Endothelial cell of umbilical vein (primary cell): ENCODE measurements around the gene CCDC190. TPM values are rescaled to one million over a fixed set of nuclear protein-coding genes. Genes with fewer than 3 reads are reported as not detected.

Experiments used
- BruUV-seq: library from RNA; stranded (reverse); fragments of 400-500 nt; replicated peaks from 2 replicates; lab custom pipeline; 2021; lab: Mats Ljungman, UMichigan
- CTCF ChIA-PET: fragments of 300-600, 350-600 bp; sonication (Branson Sonifier 250); formaldehyde crosslinking; loops from one replicate; lab custom pipeline; 2021; ENCODE audit warnings: antibody characterized with exemption, inconsistent platforms; lab: Charles Lee
- POLR2A ChIA-PET: fragments of 300-600, 350-600 bp; sonication (Branson Sonifier 250); formaldehyde crosslinking; loops from one replicate; lab custom pipeline; 2021; ENCODE audit warnings: antibody characterized with exemption, inconsistent platforms; lab: Charles Lee
- DNase-seq: peaks from one replicate; pipeline ENCODE4 v3.0.0-alpha.2; 2011; ENCODE audit warnings: low read depth, low spot score
- FAIRE-seq: peaks from 2 replicates; lab custom pipeline; 2011; peaks lifted over from hg19 to GRCh38; lab: Jason Lieb, UNC
- H2AFZ ChIP-seq: 2 replicates; pipeline ENCODE4 v1.6.0; 2012; ENCODE audit warnings: low read depth, low read length, control low read depth, inconsistent platforms
- H3K27ac ChIP-seq: 2 replicates; pipeline ENCODE4 v1.5.1; 2011; ENCODE audit warnings: low read depth, mild to moderate bottlenecking, control low read depth, low read length, moderate library complexity; ENCODE audit not compliant: insufficient read depth
- H3K27me3 ChIP-seq, 2 experiments: 2 replicates each; pipeline versions ENCODE4 v1.6.0 to v1.6.1; 2011; ENCODE audit warnings: low read length in 2 of 2, mixed read lengths in 1 of 2; ENCODE audit not compliant: control insufficient read depth in 2 of 2, insufficient read depth in 2 of 2
- H3K36me3 ChIP-seq, 2 experiments: 2 replicates in 1 of 2; 3 replicates in 1 of 2; pipeline ENCODE4 v1.5.1; 2011; ENCODE audit warnings: low read length in 2 of 2, mild to moderate bottlenecking in 1 of 2, moderate library complexity in 1 of 2; ENCODE audit not compliant: control insufficient read depth in 2 of 2, insufficient read depth in 2 of 2; ENCODE audit errors: extremely low read depth in 1 of 2
- H3K4me1 ChIP-seq: 3 replicates; pipeline ENCODE4 v1.5.1; 2011; ENCODE audit warnings: mild to moderate bottlenecking, low read length; ENCODE audit not compliant: control insufficient read depth, insufficient read depth; ENCODE audit errors: extremely low read depth
- H3K4me2 ChIP-seq: 2 replicates; pipeline ENCODE4 v1.6.1; 2011; ENCODE audit warnings: low read length, control low read depth, mixed read lengths; ENCODE audit not compliant: insufficient read depth
- H3K4me3 ChIP-seq, 3 experiments: fragments of 200-600 bp in 1 of 3; sonication (generic), shearing (Covaris generic) in 1 of 3; replicated peaks in 1 of 3; 2 replicates each; pipeline ENCODE4 v1.5.1; 2011 to 2016; ENCODE audit warnings: control low read depth in 3 of 3, low read length in 3 of 3, mild to moderate bottlenecking in 2 of 3, inconsistent platforms in 1 of 3, low read depth in 1 of 3, moderate library complexity in 1 of 3; ENCODE audit not compliant: insufficient read depth in 1 of 3
- H3K79me2 ChIP-seq: 2 replicates; pipeline ENCODE4 v1.6.0; 2012; ENCODE audit warnings: low read length, inconsistent platforms; ENCODE audit not compliant: control insufficient read depth, insufficient read depth
- H3K9ac ChIP-seq: replicated peaks from 2 replicates; pipeline ENCODE3; 2011; ENCODE audit warnings: low read length, control low read depth; ENCODE audit not compliant: insufficient read depth; ENCODE audit errors: extremely low read depth
- H3K9me1 ChIP-seq: replicated peaks from 3 replicates; pipeline ENCODE4 v1.6.0; 2011; ENCODE audit warnings: mild to moderate bottlenecking, low read length; ENCODE audit not compliant: control insufficient read depth, insufficient read depth; ENCODE audit errors: extremely low read depth
- H3K9me3 ChIP-seq: replicated peaks from 2 replicates; pipeline ENCODE4 v1.5.1; 2012; ENCODE audit warnings: low read length, inconsistent platforms; ENCODE audit not compliant: control insufficient read depth, insufficient read depth
- H4K20me1 ChIP-seq: replicated peaks from 2 replicates; pipeline ENCODE3; 2011; ENCODE audit warnings: mild to moderate bottlenecking, low read length; ENCODE audit not compliant: control insufficient read depth, insufficient read depth; ENCODE audit errors: extremely low read depth
- CTCF ChIP-seq, 2 donors: IDR thresholded peaks; 1 replicate in 1 of 2; 2 replicates in 1 of 2; pipeline ENCODE4 v1.5.1; 2011; ENCODE audit warnings: low read length in 2 of 2, mild to moderate bottlenecking in 2 of 2, moderate library complexity in 2 of 2, control low read depth in 1 of 2, inconsistent platforms in 1 of 2, low read depth in 1 of 2; ENCODE audit not compliant: insufficient read depth in 1 of 2; ENCODE audit errors: extremely low read depth in 1 of 2
- EZH2 ChIP-seq: IDR thresholded peaks from 2 replicates; pipeline ENCODE4 v1.6.1; 2012; ENCODE audit warnings: borderline replicate concordance, low read depth, mild to moderate bottlenecking, moderate library complexity, low read length, inconsistent platforms; ENCODE audit not compliant: severe bottlenecking
- FOS ChIP-seq: IDR thresholded peaks from 2 replicates; pipeline ENCODE4 v1.6.1; 2011; ENCODE audit warnings: mild to moderate bottlenecking, low read length, moderate library complexity, borderline replicate concordance; ENCODE audit not compliant: insufficient read depth
- GATA2 ChIP-seq: IDR thresholded peaks from 2 replicates; pipeline ENCODE4 v1.7.0; 2011; ENCODE audit warnings: low read depth, mild to moderate bottlenecking, moderate library complexity, mixed read lengths, low read length; ENCODE audit not compliant: insufficient read length, insufficient read depth
- JUN ChIP-seq: IDR thresholded peaks from 2 replicates; pipeline ENCODE4 v1.6.1; 2011; ENCODE audit warnings: borderline replicate concordance, low read depth; ENCODE audit not compliant: insufficient read length, insufficient read depth
- MAX ChIP-seq: IDR thresholded peaks from 2 replicates; pipeline ENCODE4 v1.6.1; 2011; ENCODE audit not compliant: insufficient read depth, insufficient read length
- MYC ChIP-seq: IDR thresholded peaks from one replicate; pipeline ENCODE4 v1.6.1; 2011; ENCODE audit warnings: mild to moderate bottlenecking, low read depth, low read length
- POLR2A ChIP-seq: IDR thresholded peaks from 2 replicates; pipeline ENCODE4 v1.6.1; 2012; ENCODE audit warnings: low read depth, mild to moderate bottlenecking, control low read depth, low read length
- POLR2AphosphoS5 ChIP-seq: IDR thresholded peaks from 2 replicates; pipeline ENCODE4 v1.6.1; 2012; ENCODE audit warnings: low read depth, mild to moderate bottlenecking, control low read depth, low read length, moderate library complexity; ENCODE audit not compliant: insufficient read depth
- dilution Hi-C: fragments of 300-500 bp; cut with MboI; formaldehyde crosslinking; loops from one replicate; pipeline ENCODE4 v1.15.0; 2019; ENCODE audit warnings: low sequenced_read_pairs; ENCODE audit not compliant: extremely low pct_ligation_motif_present
- intact Hi-C: fragments of 100-400 bp; cut with micrococcal nuclease; formaldehyde crosslinking; loops from one replicate; pipeline ENCODE4 v1.10.0; 2022
- polyA plus RNA-seq, 4 experiments: library from polyadenylated mRNA; depleted of rRNA in 3 of 4; stranded (reverse) in 3 of 4; unstranded in 1 of 4; fragments of >200 nt; gene quantifications; 2 replicates each; pipeline versions ENCODE4 v1.2.1 to v1.2.3, GENCODE V29; 2011 to 2012; ENCODE audit warnings: missing spikeins in 1 of 4
- total RNA-seq: library from RNA; stranded (reverse); gene quantifications from 2 replicates; pipeline ENCODE4 v1.2.3, GENCODE V29; 2021

CCDC190 gene
- total and polyA plus RNA-seq, 2 donors (not counting 3 experiments of a cell fraction or from before 2014, with no cell fraction given): 3.7 to 9.0 TPM

GRCh38 chr1:162876751-162877150, 15.8 kb upstream of the CCDC190 start:
- intact Hi-C loops (no loop called here), dilution Hi-C loops (loop anchor here (25.0 kb wide), 1 partner anchor 311 kb away; no protein-coding TSS in a partner anchor)
- BruUV-seq: no TSS peak
- H3K4me1 ChIP-seq: peaks cover 27% of the 10 kb centered on the region
- no peak overlapping the region for H3K4me2 ChIP-seq
- no peaks in the 10 kb centered on the region for H3K27me3 ChIP-seq
- TF ChIP-seq MAX: no peak
- no peak for TF ChIP-seq POLR2A
- TF ChIP-seq JUN: no peak
- no peak for TF ChIP-seq CTCF (IDR thresholded peaks at IDR 0.05; ENCODE audit: extremely low read depth in 1 of 2, insufficient read depth in 1 of 2, low read depth in 1 of 2, low read length in 2 of 2)
- no peak for TF ChIP-seq EZH2
- TF ChIP-seq POLR2AphosphoS5: no peak
- TF ChIP-seq GATA2: no peak
- TF ChIP-seq MYC: no peak
- TF ChIP-seq FOS: no peak
- CTCF ChIA-PET: interaction anchor here (1.0 to 1.5 kb wide), 5 partner anchors 23 to 439 kb away, joined by 3 to 10 read pairs (median 5); partner anchors contain the start of gene RGS4
- no peak overlapping the region for H3K4me3 ChIP-seq
- H2AFZ ChIP-seq: peak overlapping the region; percentile 56
- no peak overlapping the region for H3K9ac ChIP-seq
- FAIRE-seq (no peak), DNase-seq (no peak)
- H3K36me3 ChIP-seq: no peaks in the 10 kb centered on the region
- H3K27ac ChIP-seq: no peak overlapping the region
- no peaks in the 10 kb centered on the region for H3K9me3 ChIP-seq
- H3K9me1 ChIP-seq: no peaks in the 10 kb centered on the region
- H3K79me2 ChIP-seq: no peaks in the 10 kb centered on the region
- no peaks in the 10 kb centered on the region for H4K20me1 ChIP-seq
- POLR2A ChIA-PET: no interaction called here
